Measurements from ENCODE around the gene DGKB. TPM values are rescaled to one million over a fixed set of nuclear protein-coding genes. Genes with fewer than 3 reads are reported as not detected.

DGKB gene
- total RNA-seq, 1 experiment from 2014 or later = 1.9 TPM

DNA sequence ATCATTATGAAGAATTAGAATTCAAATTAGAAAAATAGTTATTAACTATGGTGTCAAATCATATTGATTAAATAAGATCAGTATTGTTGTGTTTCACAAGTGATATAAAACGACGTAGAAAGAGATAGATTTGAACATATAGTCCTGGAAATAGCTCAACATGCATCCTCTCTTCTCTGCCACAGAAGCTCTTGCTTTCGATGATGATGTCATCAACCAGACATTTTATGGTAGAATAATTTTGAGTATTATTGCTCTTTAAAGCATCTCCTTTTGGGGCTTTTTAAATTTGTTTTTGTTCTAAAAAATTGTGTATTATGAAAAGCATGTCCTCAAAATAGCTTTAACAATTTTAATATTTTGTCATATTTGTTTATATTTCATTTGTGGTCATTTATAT is 95.0 kb downstream of the DGKB start:
- no peak for DNase-seq (ENCODE audit: low spot score)
- no peaks in the 10 kb centered on the region for H3K36me3 Mint-ChIP-seq
- POLR2A ChIA-PET = no interaction called here
- H3K27ac Mint-ChIP-seq = no peak overlapping the region
- no peaks in the 10 kb centered on the region; the same call in 1 of the 2 replicates for H3K4me1 Mint-ChIP-seq
- no peak overlapping the region for H3K4me3 Mint-ChIP-seq
- no peaks in the 10 kb centered on the region for H3K9me3 Mint-ChIP-seq
- H3K27me3 Mint-ChIP-seq (ENCODE audit: low read depth) = no peaks in the 10 kb centered on the region
- CTCF ChIA-PET = no interaction called here
- no peak for TF ChIP-seq ZNF263 (CRISPR knock-in tag; IDR thresholded peaks at IDR 0.05; ENCODE audit: low read depth)
- no peak for TF ChIP-seq ZNF396 (CRISPR knock-in tag; IDR thresholded peaks at IDR 0.05; ENCODE audit: borderline replicate concordance)
- TF ChIP-seq, protein P1, sequence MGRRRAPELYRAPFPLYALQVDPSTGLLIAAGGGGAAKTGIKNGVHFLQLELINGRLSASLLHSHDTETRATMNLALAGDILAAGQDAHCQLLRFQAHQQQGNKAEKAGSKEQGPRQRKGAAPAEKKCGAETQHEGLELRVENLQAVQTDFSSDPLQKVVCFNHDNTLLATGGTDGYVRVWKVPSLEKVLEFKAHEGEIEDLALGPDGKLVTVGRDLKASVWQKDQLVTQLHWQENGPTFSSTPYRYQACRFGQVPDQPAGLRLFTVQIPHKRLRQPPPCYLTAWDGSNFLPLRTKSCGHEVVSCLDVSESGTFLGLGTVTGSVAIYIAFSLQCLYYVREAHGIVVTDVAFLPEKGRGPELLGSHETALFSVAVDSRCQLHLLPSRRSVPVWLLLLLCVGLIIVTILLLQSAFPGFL (CRISPR knock-in tag; IDR thresholded peaks at IDR 0.05; ENCODE audit: borderline replicate concordance) = no peak
- TF ChIP-seq, protein P2, sequence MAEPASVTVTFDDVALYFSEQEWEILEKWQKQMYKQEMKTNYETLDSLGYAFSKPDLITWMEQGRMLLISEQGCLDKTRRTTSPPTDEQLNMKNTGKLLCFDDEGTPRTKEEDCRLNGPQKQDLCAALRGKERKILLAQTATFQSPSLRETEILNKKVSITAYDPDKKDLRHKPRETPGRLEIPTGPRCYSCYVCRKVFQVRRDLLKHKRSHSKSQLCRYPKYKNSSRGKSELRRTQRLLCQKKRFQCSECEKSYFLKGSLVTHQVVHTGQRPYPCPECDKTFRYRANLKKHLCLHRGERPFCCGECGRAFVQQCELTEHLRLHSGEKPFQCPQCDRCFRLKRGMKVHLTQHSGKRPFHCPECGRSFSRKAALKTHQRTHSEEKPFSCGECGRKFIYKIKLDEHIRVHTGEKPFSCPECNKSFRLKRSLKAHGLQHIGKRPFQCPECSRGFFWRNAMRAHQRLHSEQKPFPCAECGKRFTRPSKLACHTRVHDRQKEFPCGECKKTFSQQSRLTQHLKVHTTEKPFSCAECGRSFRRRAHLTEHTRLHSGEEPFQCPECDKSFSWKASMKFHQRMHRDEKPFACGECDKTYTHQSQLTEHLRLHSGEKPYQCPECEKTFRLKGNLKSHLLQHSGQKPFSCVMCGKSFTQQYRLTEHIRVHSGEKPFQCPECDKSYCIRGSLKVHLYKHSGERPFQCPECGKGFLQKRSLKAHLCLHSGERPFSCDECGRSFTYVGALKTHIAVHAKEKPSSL (CRISPR knock-in tag; conservative IDR thresholded peaks at IDR 0.05) = no peak
- TF ChIP-seq SOX15 (CRISPR knock-in tag; IDR thresholded peaks at IDR 0.05) = no peak
- TF ChIP-seq PRRX2 (CRISPR knock-in tag; IDR thresholded peaks at IDR 0.05) = no peak
- no peak for TF ChIP-seq ZNF416 (CRISPR knock-in tag; IDR thresholded peaks at IDR 0.05)
- TF ChIP-seq TEAD4 (CRISPR knock-in tag; IDR thresholded peaks at IDR 0.05) = no peak
- TF ChIP-seq ESRRA (CRISPR knock-in tag; IDR thresholded peaks at IDR 0.05; ENCODE audit: borderline replicate concordance) = no peak
- TF ChIP-seq, protein P3, sequence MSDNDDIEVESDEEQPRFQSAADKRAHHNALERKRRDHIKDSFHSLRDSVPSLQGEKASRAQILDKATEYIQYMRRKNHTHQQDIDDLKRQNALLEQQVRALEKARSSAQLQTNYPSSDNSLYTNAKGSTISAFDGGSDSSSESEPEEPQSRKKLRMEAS (CRISPR knock-in tag; IDR thresholded peaks at IDR 0.05) = no peak
- TF ChIP-seq, protein P4, sequence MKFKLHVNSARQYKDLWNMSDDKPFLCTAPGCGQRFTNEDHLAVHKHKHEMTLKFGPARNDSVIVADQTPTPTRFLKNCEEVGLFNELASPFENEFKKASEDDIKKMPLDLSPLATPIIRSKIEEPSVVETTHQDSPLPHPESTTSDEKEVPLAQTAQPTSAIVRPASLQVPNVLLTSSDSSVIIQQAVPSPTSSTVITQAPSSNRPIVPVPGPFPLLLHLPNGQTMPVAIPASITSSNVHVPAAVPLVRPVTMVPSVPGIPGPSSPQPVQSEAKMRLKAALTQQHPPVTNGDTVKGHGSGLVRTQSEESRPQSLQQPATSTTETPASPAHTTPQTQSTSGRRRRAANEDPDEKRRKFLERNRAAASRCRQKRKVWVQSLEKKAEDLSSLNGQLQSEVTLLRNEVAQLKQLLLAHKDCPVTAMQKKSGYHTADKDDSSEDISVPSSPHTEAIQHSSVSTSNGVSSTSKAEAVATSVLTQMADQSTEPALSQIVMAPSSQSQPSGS (CRISPR knock-in tag; IDR thresholded peaks at IDR 0.05; ENCODE audit: borderline replicate concordance, low read depth) = no peak
- no peak for TF ChIP-seq NR3C1 (CRISPR knock-in tag; conservative IDR thresholded peaks at IDR 0.05; ENCODE audit: low read depth)
- no peak for TF ChIP-seq GRHL2 (CRISPR knock-in tag; IDR thresholded peaks at IDR 0.05; ENCODE audit: insufficient replicate concordance, severe bottlenecking)
- ATAC-seq = no peak

DNA sequence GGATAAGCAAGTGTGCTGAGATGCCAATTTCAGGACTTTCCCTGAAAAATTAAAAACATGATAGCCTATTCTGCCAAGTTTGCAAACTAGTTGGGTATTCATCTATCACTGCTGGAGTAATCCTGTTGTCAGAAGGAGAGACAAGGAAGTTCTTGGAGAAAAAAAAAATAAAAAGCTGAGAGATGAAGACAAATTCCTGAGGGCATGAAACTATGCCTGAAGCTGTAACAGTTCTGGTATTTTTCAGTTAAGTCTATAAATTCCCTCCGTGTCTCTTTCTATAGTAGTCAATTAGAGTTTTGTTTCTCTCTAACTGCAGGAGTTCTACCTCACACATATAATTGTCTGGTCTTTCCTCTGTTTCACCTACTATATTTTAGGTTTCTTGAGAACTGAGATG is 95.7 kb downstream of the DGKB start:
- Mint-ChIP-seq H3K27me3 (ENCODE audit: low read depth) (no peaks in the 10 kb centered on the region), H3K4me3 (no peak overlapping the region), H3K4me1 (no peaks in the 10 kb centered on the region), H3K27ac (no peak overlapping the region), H3K9me3 (no peaks in the 10 kb centered on the region), H3K36me3 (no peaks in the 10 kb centered on the region)
- ChIA-PET CTCF (no interaction called here), POLR2A (no interaction called here)
- DNase-seq (ENCODE audit: low spot score) = no peak
- TF ChIP-seq, protein P5, sequence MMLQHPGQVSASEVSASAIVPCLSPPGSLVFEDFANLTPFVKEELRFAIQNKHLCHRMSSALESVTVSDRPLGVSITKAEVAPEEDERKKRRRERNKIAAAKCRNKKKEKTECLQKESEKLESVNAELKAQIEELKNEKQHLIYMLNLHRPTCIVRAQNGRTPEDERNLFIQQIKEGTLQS (CRISPR knock-in tag; conservative IDR thresholded peaks at IDR 0.05) = no peak
- no peak for TF ChIP-seq JAZF1 (CRISPR knock-in tag; IDR thresholded peaks at IDR 0.05)
- TF ChIP-seq TEAD4 (CRISPR knock-in tag; IDR thresholded peaks at IDR 0.05) = no peak
- no peak for ATAC-seq

DNA sequence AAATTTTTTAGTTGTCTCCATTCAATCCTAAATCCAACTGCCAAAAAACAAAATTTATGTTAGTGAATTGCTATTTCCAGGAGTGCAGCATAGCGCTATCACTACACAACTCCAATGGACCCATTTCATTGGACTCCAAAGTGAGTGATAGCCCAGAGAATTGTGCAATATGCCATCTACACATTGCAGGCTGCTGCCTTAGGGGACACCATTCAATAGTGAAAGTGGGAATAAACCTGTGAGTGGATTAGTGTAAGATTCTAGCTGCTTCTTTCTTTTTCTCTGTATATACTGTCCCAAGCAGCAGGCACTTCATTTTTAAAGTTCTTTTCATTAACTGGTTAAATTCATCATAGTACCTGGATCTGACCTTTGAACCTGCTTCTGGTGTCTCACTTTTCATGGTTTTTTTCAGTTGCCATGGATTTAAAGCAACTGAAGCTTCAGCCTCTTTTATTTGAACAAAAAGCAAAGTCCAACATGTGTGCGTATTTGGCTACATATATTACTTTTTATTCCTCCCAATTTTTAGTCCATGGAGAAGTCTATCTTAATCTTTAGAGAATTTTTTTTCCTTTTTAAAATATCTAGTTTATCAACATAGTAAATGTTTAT is 97.3 kb downstream of the DGKB start:
- no peaks in the 10 kb centered on the region for H3K27me3 Mint-ChIP-seq (ENCODE audit: low read depth)
- no peak overlapping the region for H3K4me3 Mint-ChIP-seq
- DNase-seq (ENCODE audit: low spot score) = no peak
- POLR2A ChIA-PET = no interaction called here
- H3K36me3 Mint-ChIP-seq = no peaks in the 10 kb centered on the region
- H3K4me1 Mint-ChIP-seq = no peaks in the 10 kb centered on the region
- TF ChIP-seq NR2C2 (CRISPR knock-in tag; IDR thresholded peaks at IDR 0.05) (no peak), ETV6 (CRISPR knock-in tag; IDR thresholded peaks at IDR 0.05) (no peak), ESRRA (CRISPR knock-in tag; IDR thresholded peaks at IDR 0.05; ENCODE audit: borderline replicate concordance) (no peak), FOXP1 (CRISPR knock-in tag; IDR thresholded peaks at IDR 0.05; ENCODE audit: borderline replicate concordance) (no peak)
- TF ChIP-seq, protein P6, sequence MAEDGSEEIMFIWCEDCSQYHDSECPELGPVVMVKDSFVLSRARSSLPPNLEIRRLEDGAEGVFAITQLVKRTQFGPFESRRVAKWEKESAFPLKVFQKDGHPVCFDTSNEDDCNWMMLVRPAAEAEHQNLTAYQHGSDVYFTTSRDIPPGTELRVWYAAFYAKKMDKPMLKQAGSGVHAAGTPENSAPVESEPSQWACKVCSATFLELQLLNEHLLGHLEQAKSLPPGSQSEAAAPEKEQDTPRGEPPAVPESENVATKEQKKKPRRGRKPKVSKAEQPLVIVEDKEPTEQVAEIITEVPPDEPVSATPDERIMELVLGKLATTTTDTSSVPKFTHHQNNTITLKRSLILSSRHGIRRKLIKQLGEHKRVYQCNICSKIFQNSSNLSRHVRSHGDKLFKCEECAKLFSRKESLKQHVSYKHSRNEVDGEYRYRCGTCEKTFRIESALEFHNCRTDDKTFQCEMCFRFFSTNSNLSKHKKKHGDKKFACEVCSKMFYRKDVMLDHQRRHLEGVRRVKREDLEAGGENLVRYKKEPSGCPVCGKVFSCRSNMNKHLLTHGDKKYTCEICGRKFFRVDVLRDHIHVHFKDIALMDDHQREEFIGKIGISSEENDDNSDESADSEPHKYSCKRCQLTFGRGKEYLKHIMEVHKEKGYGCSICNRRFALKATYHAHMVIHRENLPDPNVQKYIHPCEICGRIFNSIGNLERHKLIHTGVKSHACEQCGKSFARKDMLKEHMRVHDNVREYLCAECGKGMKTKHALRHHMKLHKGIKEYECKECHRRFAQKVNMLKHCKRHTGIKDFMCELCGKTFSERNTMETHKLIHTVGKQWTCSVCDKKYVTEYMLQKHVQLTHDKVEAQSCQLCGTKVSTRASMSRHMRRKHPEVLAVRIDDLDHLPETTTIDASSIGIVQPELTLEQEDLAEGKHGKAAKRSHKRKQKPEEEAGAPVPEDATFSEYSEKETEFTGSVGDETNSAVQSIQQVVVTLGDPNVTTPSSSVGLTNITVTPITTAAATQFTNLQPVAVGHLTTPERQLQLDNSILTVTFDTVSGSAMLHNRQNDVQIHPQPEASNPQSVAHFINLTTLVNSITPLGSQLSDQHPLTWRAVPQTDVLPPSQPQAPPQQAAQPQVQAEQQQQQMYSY (CRISPR knock-in tag; IDR thresholded peaks at IDR 0.05) = no peak
- TF ChIP-seq, protein P7, sequence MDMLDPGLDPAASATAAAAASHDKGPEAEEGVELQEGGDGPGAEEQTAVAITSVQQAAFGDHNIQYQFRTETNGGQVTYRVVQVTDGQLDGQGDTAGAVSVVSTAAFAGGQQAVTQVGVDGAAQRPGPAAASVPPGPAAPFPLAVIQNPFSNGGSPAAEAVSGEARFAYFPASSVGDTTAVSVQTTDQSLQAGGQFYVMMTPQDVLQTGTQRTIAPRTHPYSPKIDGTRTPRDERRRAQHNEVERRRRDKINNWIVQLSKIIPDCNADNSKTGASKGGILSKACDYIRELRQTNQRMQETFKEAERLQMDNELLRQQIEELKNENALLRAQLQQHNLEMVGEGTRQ (CRISPR knock-in tag; IDR thresholded peaks at IDR 0.05) = no peak
- TF ChIP-seq, protein P8, sequence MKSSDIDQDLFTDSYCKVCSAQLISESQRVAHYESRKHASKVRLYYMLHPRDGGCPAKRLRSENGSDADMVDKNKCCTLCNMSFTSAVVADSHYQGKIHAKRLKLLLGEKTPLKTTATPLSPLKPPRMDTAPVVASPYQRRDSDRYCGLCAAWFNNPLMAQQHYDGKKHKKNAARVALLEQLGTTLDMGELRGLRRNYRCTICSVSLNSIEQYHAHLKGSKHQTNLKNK (CRISPR knock-in tag; IDR thresholded peaks at IDR 0.05) = no peak
- no peak overlapping the region for H3K27ac Mint-ChIP-seq
- ATAC-seq = no peak
- CTCF ChIA-PET = no interaction called here
- peaks cover 3% of the 10 kb centered on the region; the same call in 1 of the 2 replicates for H3K9me3 Mint-ChIP-seq
